Stimulated activated CD8-positive, alpha-beta memory T cell treated with anti-CD3 and anti-CD28 coated beads, Interleukin-7, amount 100 ng/mL, for 24 hours (primary cell): ENCODE measurements around the gene MAGI1.

Source experiments
- DNase-seq: peaks from one replicate; pipeline ENCODE4 v3.0.0-alpha.2; 2020; ENCODE audit warnings: low read depth

MAGI1 gene

GRCh38 chr3:65665915-65666314 lies 372.8 kb downstream of the MAGI1 start:
- DNase-seq = no peak

GRCh38 chr3:65664931-65665330 lies 373.8 kb downstream of the MAGI1 start:
- DNase-seq = no peak

GRCh38 chr3:65664446-65664845 lies 374.3 kb downstream of the MAGI1 start:
- no peak for DNase-seq

GRCh38 chr3:65662095-65662494 lies 376.6 kb downstream of the MAGI1 start:
- DNase-seq = no peak

- DNase-seq = no peak
These were observed 378.6 kb downstream of the MAGI1 start for GRCh38 chr3:65660000-65660598.

GRCh38 chr3:65659396-65659795 lies 379.3 kb downstream of the MAGI1 start:
- no peak for DNase-seq

GRCh38 chr3:65658401-65658800 lies 380.3 kb downstream of the MAGI1 start:
- DNase-seq = no peak

GRCh38 chr3:65655061-65655460 lies 383.7 kb downstream of the MAGI1 start:
- DNase-seq = no peak

GRCh38 chr3:65653731-65654130 lies 385.0 kb downstream of the MAGI1 start:
- no peak for DNase-seq

- no peak for DNase-seq
These were observed 388.5 kb downstream of the MAGI1 start for GRCh38 chr3:65650247-65650646.

- DNase-seq = no peak
These were observed 391.3 kb downstream of the MAGI1 start for GRCh38 chr3:65647369-65647768.

GRCh38 chr3:65642883-65643282 lies 395.8 kb downstream of the MAGI1 start:
- DNase-seq = no peak

- DNase-seq = no peak
These were observed 396.9 kb downstream of the MAGI1 start for GRCh38 chr3:65641777-65642176.

- no peak for DNase-seq
These were observed 397.7 kb downstream of the MAGI1 start for GRCh38 chr3:65641045-65641444.

- DNase-seq = no peak
These were observed 399.3 kb downstream of the MAGI1 start for GRCh38 chr3:65639444-65639843.

- no peak for DNase-seq
These were observed 400.4 kb downstream of the MAGI1 start for GRCh38 chr3:65638301-65638700.

GRCh38 chr3:65636326-65636725 lies 402.4 kb downstream of the MAGI1 start:
- no peak for DNase-seq

GRCh38 chr3:65635657-65636056 lies 403.1 kb downstream of the MAGI1 start:
- no peak for DNase-seq

GRCh38 chr3:65633018-65633638 lies 405.6 kb downstream of the MAGI1 start:
- no peak for DNase-seq

GRCh38 chr3:65632414-65632813 lies 406.3 kb downstream of the MAGI1 start:
- DNase-seq = no peak

- no peak for DNase-seq
These were observed 409.7 kb downstream of the MAGI1 start for GRCh38 chr3:65628978-65629377.

- no peak for DNase-seq
These were observed 411.7 kb downstream of the MAGI1 start for GRCh38 chr3:65627062-65627461.

GRCh38 chr3:65625305-65625704 lies 413.4 kb downstream of the MAGI1 start:
- no peak for DNase-seq

GRCh38 chr3:65623362-65623761 lies 415.4 kb downstream of the MAGI1 start:
- DNase-seq = no peak
